ENCODE measurements around the gene AARS2. TPM values are rescaled to one million over a fixed set of nuclear protein-coding genes. Genes with fewer than 3 reads are reported as not detected.

Gene AARS2
- total RNA-seq, 1 experiment from 2014 or later = 21.7 TPM

DNA sequence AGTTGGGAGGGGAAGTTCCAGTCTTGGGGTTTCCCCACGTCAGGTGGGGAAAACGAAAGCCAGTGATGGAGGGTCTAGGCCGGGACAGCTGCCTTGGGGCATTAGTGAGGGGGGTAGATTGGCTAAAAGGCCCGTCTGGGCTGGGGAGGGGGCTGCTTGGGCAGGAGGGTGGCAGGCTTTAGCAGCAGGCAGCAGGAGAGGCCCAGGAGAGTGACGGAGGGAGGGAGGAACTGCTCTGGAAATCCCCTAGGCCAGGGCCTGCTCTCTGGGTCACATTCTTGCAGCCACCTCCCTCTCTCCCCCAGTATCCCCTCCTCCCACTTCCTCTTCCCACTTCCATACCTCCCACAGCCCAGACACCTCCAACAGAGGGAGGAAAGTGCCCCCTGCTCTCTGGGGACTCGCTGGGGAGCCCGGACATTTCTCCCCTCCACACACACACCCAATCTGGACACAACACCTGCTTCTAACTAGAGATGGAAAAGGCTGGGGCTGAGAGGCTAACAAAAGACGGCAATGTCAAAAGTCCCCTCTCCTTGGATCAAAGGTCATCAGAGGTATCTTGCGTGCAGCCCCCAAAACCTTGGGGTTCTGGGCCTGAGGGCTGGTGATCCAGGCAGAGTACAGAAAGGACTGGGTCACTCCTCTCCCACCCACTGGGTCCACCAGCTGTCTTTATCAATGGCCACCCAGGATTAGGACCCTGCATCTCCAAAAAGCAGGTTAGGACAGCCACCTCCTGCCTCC is 49.6 kb downstream of the AARS2 start:
- no peak overlapping the region for H3K18ac ChIP-seq (ENCODE audit: insufficient read length, low read depth, low read length)
- H3K27ac ChIP-seq (ENCODE audit: insufficient read length, low read depth, low read length) = no peak overlapping the region
- Mint-ChIP-seq H3K4me3 (peak overlapping the region; percentile 79 to 88), H3K36me3 (ENCODE audit: insufficient read depth in 1 of 3, low read depth in 3 of 3) (peaks cover 0 to 13% (median 6%) of the 10 kb centered on the region in 3 experiments; a peak in 5 of 7 replicates), H3K27me3 (ENCODE audit: low read depth) (peaks cover 5% of the 10 kb centered on the region), H3K4me1 (peaks cover 28 to 33% of the 10 kb centered on the region in 2 experiments), H3K27ac (peak overlapping the region in 1 of 3 experiments; percentile 91; a peak in 3 of 7 replicates), H3K9me3 (no peaks in the 10 kb centered on the region; a peak in 1 of 5 replicates)
- H3K9ac ChIP-seq (ENCODE audit: extremely low read depth, insufficient read length, low read length) = no peak overlapping the region
- H3K4me1 ChIP-seq (ENCODE audit: insufficient read depth, low read length) = peaks cover under 1% of the 10 kb centered on the region; the same call in 1 of the 2 replicates
- no CpG with 5 or more reads among the region's 9 CpGs for WGBS (ENCODE audit: extremely low coverage, insufficient read length, low lambda C conversion rate)
- peaks cover 15% of the 10 kb centered on the region for H3K23me2 ChIP-seq (ENCODE audit: insufficient read length, low read depth, low read length, poor library complexity, severe bottlenecking)
- H2BK12ac ChIP-seq (ENCODE audit: insufficient read length, low read depth, low read length) = no peak overlapping the region
- H3K14ac ChIP-seq (ENCODE audit: insufficient read depth, low read length) = no peak overlapping the region; the same call in 1 of the 2 replicates
- no peak overlapping the region for H4K91ac ChIP-seq (ENCODE audit: insufficient read length, low read depth, low read length)
- TF ChIP-seq, protein P1, sequence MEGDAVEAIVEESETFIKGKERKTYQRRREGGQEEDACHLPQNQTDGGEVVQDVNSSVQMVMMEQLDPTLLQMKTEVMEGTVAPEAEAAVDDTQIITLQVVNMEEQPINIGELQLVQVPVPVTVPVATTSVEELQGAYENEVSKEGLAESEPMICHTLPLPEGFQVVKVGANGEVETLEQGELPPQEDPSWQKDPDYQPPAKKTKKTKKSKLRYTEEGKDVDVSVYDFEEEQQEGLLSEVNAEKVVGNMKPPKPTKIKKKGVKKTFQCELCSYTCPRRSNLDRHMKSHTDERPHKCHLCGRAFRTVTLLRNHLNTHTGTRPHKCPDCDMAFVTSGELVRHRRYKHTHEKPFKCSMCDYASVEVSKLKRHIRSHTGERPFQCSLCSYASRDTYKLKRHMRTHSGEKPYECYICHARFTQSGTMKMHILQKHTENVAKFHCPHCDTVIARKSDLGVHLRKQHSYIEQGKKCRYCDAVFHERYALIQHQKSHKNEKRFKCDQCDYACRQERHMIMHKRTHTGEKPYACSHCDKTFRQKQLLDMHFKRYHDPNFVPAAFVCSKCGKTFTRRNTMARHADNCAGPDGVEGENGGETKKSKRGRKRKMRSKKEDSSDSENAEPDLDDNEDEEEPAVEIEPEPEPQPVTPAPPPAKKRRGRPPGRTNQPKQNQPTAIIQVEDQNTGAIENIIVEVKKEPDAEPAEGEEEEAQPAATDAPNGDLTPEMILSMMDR (conservative IDR thresholded peaks at IDR 0.05) = no peak
- H2BK20ac ChIP-seq (ENCODE audit: low read depth, low read length, poor library complexity, severe bottlenecking) = no peak overlapping the region
- H3K27me3 ChIP-seq (ENCODE audit: insufficient read depth, low read length) = no peaks in the 10 kb centered on the region
- H3K9me3 ChIP-seq (ENCODE audit: control insufficient read depth, low read depth, low read length) = no peaks in the 10 kb centered on the region
- no peak overlapping the region for H3K56ac ChIP-seq (ENCODE audit: insufficient read length, low read depth, low read length)
- H2BK120ac ChIP-seq (ENCODE audit: low read depth, low read length, poor library complexity, severe bottlenecking) = no peak overlapping the region
- H3K23ac ChIP-seq (ENCODE audit: insufficient read length, low read depth, low read length) = no peak overlapping the region
- H2BK5ac ChIP-seq (ENCODE audit: insufficient read length, low read length) = no peak overlapping the region
- no peak overlapping the region for H2AK5ac ChIP-seq (ENCODE audit: insufficient read length, low read length)
- no peak overlapping the region for H2AFZ ChIP-seq (ENCODE audit: low read length)
- no peak overlapping the region for H3K4ac ChIP-seq (ENCODE audit: low read depth, low read length)
- H2BK15ac ChIP-seq (ENCODE audit: low read depth, low read length) = no peak overlapping the region
- no peak overlapping the region for H4K8ac ChIP-seq (replicated peaks; ENCODE audit: insufficient read length, low read depth, low read length)
- no peaks in the 10 kb centered on the region for H3K79me1 ChIP-seq (ENCODE audit: insufficient read depth, low read depth, low read length, poor library complexity, severe bottlenecking)
- H4K5ac ChIP-seq (ENCODE audit: insufficient read length, low read depth, low read length) = no peak overlapping the region
- H3K79me2 ChIP-seq (ENCODE audit: insufficient read depth, low read length) = no peaks in the 10 kb centered on the region
- peak overlapping the region; percentile 84 for H3K4me2 ChIP-seq (ENCODE audit: insufficient read depth, insufficient read length, low read length)
- no peaks in the 10 kb centered on the region for H4K20me1 ChIP-seq (ENCODE audit: control insufficient read depth, insufficient read depth, insufficient read length)
- no peak overlapping the region for H3T11ph ChIP-seq (ENCODE audit: low read length)
- no peak for DNase-seq

Data from H9 (cell line).